Mammary epithelial cell (primary cell): ENCODE measurements around the gene NUAK2.

Experiments used
- EZH2 ChIP-seq: IDR thresholded peaks from 2 replicates; pipeline ENCODE4 v1.6.1; 2012; ENCODE audit warnings: low read length, inconsistent platforms, borderline replicate concordance
- TF ChIP-seq, protein P1 (sequence below), 2 donors: IDR thresholded peaks in 1 of 2; conservative IDR thresholded peaks in 1 of 2; 2 replicates each; pipeline ENCODE4 v1.5.1; 2011 to 2012; ENCODE audit warnings: inconsistent platforms in 2 of 2, low read length in 2 of 2, mild to moderate bottlenecking in 2 of 2, control low read depth in 1 of 2, low read depth in 1 of 2; ENCODE audit not compliant: insufficient read depth in 1 of 2; ENCODE audit errors: extremely low read depth in 1 of 2

DNA sequence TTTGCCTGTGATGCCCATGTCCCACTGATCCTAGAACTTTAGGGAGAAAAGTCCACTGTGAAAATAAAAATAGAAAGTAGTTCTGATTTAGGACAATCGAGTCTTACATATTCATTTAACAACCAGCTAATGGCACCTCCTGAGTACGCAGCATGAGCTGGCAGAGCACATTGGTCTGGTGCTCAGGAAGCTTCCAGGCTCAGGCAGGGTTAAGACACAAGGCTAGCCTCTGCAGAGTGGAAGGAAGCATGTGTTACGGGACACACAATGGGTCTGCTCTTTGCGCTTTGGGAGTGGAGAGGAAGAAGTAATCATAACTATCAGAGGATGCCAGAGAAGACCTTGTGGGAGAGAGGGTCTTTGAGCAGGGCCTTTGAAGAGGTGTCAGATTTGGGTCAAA lies 39.3 kb upstream of the NUAK2 start:
- TF ChIP-seq, protein P1, sequence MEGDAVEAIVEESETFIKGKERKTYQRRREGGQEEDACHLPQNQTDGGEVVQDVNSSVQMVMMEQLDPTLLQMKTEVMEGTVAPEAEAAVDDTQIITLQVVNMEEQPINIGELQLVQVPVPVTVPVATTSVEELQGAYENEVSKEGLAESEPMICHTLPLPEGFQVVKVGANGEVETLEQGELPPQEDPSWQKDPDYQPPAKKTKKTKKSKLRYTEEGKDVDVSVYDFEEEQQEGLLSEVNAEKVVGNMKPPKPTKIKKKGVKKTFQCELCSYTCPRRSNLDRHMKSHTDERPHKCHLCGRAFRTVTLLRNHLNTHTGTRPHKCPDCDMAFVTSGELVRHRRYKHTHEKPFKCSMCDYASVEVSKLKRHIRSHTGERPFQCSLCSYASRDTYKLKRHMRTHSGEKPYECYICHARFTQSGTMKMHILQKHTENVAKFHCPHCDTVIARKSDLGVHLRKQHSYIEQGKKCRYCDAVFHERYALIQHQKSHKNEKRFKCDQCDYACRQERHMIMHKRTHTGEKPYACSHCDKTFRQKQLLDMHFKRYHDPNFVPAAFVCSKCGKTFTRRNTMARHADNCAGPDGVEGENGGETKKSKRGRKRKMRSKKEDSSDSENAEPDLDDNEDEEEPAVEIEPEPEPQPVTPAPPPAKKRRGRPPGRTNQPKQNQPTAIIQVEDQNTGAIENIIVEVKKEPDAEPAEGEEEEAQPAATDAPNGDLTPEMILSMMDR (conservative IDR thresholded peaks at IDR 0.05 in 1 of 2, IDR thresholded peaks at IDR 0.05 in 1 of 2; ENCODE audit: extremely low read depth in 1 of 2, insufficient read depth in 1 of 2, low read depth in 1 of 2, low read length in 2 of 2): no peak
- no peak for TF ChIP-seq EZH2
